NB4 (cell line): Measurements from ENCODE around the gene RNU7-1.

Experiments
- TF ChIP-seq, protein P1 (sequence below): IDR thresholded peaks from one replicate; pipeline ENCODE4 v1.5.1; 2012; ENCODE audit warnings: low read depth, low read length
- TF ChIP-seq, protein P2 (sequence below): IDR thresholded peaks from 2 replicates; pipeline ENCODE4 v1.6.1; 2011; ENCODE audit warnings: low read depth, low read length

GRCh38 chr12:6977653-6978052, 34.0 kb downstream of the RNU7-1 start:
- TF ChIP-seq, protein P1, sequence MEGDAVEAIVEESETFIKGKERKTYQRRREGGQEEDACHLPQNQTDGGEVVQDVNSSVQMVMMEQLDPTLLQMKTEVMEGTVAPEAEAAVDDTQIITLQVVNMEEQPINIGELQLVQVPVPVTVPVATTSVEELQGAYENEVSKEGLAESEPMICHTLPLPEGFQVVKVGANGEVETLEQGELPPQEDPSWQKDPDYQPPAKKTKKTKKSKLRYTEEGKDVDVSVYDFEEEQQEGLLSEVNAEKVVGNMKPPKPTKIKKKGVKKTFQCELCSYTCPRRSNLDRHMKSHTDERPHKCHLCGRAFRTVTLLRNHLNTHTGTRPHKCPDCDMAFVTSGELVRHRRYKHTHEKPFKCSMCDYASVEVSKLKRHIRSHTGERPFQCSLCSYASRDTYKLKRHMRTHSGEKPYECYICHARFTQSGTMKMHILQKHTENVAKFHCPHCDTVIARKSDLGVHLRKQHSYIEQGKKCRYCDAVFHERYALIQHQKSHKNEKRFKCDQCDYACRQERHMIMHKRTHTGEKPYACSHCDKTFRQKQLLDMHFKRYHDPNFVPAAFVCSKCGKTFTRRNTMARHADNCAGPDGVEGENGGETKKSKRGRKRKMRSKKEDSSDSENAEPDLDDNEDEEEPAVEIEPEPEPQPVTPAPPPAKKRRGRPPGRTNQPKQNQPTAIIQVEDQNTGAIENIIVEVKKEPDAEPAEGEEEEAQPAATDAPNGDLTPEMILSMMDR: no peak
- TF ChIP-seq, protein P2, sequence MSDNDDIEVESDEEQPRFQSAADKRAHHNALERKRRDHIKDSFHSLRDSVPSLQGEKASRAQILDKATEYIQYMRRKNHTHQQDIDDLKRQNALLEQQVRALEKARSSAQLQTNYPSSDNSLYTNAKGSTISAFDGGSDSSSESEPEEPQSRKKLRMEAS: no peak
